Kidney glomerular epithelial cell (primary cell): Measurements from ENCODE around the gene RNF144B.
"Not testable (repeated sequence)": the region's sequence is repeated elsewhere in the genome, so short reads cannot be mapped to it uniquely, and the experiment has no call there.

Experiments
- DNase-seq: peaks from one replicate; lab custom pipeline; 2025; lab: John Stamatoyannopoulos, UW

The RNF144B gene

GRCh38 chr6:18371656-18372055 is 15.5 kb upstream of the RNF144B start:
- no peak for DNase-seq

- no peak for DNase-seq
These were observed 6.9 kb upstream of the RNF144B start for GRCh38 chr6:18380158-18380836.

DNA sequence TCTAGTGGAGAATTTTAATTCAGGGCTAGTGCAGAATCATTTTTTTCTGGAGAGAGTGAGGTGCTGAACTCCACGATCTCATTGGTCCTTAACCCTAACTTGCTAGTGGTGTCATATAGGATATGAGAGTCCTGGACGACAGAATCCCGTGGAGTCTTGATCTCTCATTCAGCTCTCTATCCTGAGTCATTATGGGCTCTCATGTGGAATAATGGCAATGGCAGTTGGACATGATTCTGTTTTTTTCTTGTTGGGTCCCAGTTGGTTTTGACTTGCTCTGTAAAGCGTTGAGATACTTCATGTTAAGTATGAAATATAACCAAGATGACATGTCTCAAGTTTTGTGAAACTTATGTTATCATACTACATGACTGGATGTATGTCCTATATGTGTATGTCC is 6.3 kb upstream of the RNF144B start:
- no peak for DNase-seq

- DNase-seq = no peak
These were observed 3.7 kb upstream of the RNF144B start for GRCh38 chr6:18383441-18383840.

- DNase-seq = no peak
These were observed 2.5 kb upstream of the RNF144B start for GRCh38 chr6:18384621-18385020.

DNA sequence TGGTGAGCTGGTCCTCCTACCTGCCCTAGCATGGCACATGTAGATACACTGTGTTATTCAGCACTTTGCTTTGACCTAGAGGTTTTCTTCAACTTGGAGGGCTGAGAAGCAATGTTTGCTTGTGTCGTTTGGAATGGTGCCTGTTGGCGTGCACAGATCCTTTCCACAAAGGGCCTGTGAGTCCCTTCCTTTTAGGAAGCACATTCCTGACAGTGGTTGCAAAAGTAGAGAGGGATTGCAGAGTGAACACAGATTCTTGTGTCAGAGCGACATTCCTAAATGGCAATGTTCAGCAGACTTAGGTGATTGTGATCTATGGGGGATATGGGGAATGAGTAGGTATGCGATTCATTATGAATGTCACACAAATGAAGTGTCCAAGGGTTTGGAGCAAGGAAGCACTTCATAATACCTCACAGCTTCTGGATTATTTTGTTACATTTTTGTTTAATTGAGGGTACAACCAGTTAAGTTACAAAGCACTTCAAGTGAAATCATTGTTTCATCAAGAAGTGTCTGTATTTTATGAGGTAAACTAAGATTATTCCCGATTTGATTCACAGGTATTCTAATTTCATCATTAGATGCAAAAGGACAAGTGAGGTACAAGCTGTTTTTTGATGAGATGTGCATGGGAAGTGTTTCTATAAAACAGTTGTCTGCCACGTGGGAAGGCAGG is 713 bp upstream of the RNF144B start:
- DNase-seq = no peak

DNA sequence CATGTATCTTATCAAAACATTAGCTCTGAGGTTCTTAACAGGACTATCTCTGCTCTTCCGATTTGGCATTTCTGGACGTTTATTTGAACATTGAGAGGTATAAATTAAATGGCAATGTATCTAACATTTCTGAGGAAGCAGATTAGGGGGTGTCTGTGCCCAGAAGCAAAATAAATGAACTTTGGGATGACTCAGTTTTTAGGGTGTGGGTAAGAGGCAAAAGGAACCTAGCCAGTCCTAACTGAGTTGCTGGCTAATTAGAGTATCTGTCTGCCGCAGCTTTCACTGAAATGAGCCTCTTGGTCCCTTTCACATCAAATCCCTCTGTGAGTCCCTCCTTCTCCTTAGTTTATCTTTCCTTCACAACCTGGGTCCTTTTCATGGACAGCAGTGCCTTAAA is 1.1 kb downstream of the RNF144B start:
- peak; percentile 16 for DNase-seq

DNA sequence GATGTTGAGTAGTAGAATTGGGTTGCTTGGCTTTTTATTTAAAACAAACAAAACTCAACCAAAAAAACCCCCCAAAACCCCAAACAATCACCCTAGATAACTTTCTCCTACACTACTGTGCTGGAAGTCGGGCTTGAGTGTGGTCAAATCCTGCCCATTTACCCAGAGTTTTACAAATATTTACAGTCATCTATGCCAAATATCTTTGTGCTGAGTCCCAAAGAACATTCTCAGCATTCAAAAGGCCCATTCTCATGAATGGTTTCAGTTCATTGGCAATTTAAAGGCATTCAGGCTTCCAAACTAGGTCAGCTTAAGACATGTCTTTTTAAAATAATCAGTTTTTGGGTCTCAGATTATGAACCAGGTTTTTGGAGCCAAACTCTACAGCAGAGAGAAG is 1.8 kb downstream of the RNF144B start:
- DNase-seq = peak; percentile 68

- no peak for DNase-seq
These were observed 2.3 kb downstream of the RNF144B start for GRCh38 chr6:18389479-18389878.

- DNase-seq = no peak
These were observed 3.3 kb downstream of the RNF144B start for GRCh38 chr6:18390476-18390875.

- DNase-seq = no peak
These were observed 3.9 kb downstream of the RNF144B start for GRCh38 chr6:18391023-18391422.

- no peak for DNase-seq
These were observed 5.3 kb downstream of the RNF144B start for GRCh38 chr6:18392346-18392877.

GRCh38 chr6:18393698-18394097 is 6.5 kb downstream of the RNF144B start:
- no peak for DNase-seq

DNA sequence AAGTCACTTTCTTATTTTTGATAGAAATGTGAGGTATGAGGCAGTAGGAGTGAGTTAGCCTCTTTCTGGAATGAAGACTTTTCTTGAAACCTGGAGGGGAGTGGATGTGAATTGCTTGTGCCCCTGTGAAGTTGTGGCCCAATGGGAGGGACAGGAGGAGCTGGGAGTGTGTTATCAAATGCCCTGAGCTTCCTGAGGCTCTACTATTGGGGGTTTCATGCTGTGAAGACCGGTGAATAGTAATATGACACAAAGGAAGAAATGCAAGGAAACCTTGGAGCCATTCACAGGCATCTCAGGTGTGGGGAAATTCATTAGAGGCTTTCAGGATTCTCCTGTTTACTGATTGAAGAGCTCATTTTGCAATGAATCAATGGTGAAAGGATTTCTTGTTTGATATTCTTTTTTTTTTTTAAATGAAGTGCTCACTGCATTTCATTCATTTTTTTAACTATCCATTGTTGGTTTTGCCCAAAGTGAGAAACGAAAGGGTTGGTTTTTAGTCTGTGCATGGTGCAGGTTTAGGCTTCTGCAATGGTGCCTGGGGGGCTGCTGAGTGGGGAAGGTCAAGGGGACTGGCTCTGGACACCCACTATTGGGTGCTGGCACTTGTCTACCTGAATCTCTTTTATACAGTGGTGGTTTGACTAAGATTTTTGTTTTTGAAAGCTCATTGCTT is 8.2 kb downstream of the RNF144B start:
- DNase-seq = no peak

- no peak for DNase-seq
These were observed 8.7 kb downstream of the RNF144B start for GRCh38 chr6:18395856-18396197.

- DNase-seq = no peak
These were observed 10.6 kb downstream of the RNF144B start for GRCh38 chr6:18397701-18398100.

GRCh38 chr6:18398225-18398624 is 11.1 kb downstream of the RNF144B start:
- DNase-seq = not testable (repeated sequence)

- no peak for DNase-seq
These were observed 13.8 kb downstream of the RNF144B start for GRCh38 chr6:18400831-18401446.

GRCh38 chr6:18404965-18405364 is 17.8 kb downstream of the RNF144B start:
- not testable (repeated sequence) for DNase-seq

- DNase-seq = peak; percentile 93
These were observed 18.5 kb downstream of the RNF144B start for GRCh38 chr6:18405477-18406293.

DNA sequence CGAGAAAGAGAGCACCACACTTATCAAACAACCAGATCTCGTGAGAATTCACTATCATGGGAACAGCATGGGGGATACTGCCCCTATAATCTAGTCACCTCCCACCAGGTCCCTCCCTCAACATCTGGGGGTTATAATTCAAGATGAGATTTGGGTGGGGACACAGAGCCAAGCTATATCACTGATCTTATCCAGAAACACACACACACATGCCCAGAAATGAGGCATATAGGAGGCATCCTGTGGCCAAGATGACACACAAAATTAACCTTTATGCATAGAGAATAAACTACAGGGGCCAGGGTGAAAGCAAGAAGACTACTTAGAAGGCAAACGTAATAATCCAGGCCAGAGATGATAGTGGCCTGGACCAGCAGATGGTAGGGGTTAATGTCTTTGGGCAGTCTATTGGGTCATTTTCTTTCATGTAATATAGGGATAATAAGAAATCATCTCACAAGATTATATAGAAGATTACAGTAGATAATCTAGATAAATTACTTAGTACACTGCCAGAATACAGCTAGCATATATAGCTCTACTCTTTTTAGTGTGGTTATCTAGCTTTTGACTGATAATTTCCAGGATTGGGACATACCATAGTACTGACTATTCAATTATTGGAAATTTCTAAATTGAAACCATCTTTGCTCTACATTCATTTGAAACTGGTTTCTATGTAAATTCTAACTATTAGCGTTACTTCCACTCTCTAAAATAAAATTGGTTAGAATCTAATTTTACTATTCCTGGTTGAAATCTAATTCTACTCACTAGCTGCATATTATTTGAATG is 20.0 kb downstream of the RNF144B start:
- DNase-seq = no peak
